Effector memory CD4-positive, alpha-beta T cell (primary cell): Measurements from ENCODE around the gene ERBB2.
A peak's percentile ranks its signal among the peaks of the same experiment; 100 is the strongest.

ENCODE experiments used
- DNase-seq, 3 donors: peaks; one replicate each; pipeline ENCODE4 v3.0.0-alpha.2; 2020
- H3K27ac ChIP-seq: 2 replicates; pipeline ENCODE4 v1.7.0; 2013; ENCODE audit warnings: mild to moderate bottlenecking, low read length, moderate library complexity; ENCODE audit not compliant: insufficient read depth, poor library complexity, severe bottlenecking
- H3K27me3 ChIP-seq: replicated peaks from 2 replicates; pipeline ENCODE4 v1.7.0; 2013; ENCODE audit warnings: mild to moderate bottlenecking, low read length; ENCODE audit not compliant: insufficient read depth, control insufficient read depth, poor library complexity, severe bottlenecking
- H3K36me3 ChIP-seq: 2 replicates; pipeline ENCODE4 v1.7.0; 2013; ENCODE audit warnings: mild to moderate bottlenecking, low read length, moderate library complexity; ENCODE audit not compliant: control insufficient read depth, insufficient read depth
- H3K4me1 ChIP-seq: 2 replicates; pipeline ENCODE4 v1.7.0; 2013; ENCODE audit warnings: low read length, mild to moderate bottlenecking; ENCODE audit not compliant: control insufficient read depth, insufficient read depth, poor library complexity, severe bottlenecking
- H3K4me3 ChIP-seq: 2 replicates; pipeline ENCODE4 v1.7.0; 2013; ENCODE audit warnings: low read length, low read depth, mild to moderate bottlenecking; ENCODE audit not compliant: insufficient read depth, poor library complexity, severe bottlenecking
- H3K9me3 ChIP-seq: 2 replicates; pipeline ENCODE4 v1.7.0; 2013; ENCODE audit warnings: mild to moderate bottlenecking, low read length, moderate library complexity; ENCODE audit not compliant: control insufficient read depth

The ERBB2 gene

GRCh38 chr17:39672522-39673334, 27.1 kb upstream of the ERBB2 start:
- H3K27me3 ChIP-seq, result peaks cover 12% of the 10 kb centered on the region
- peaks cover 26% of the 10 kb centered on the region for H3K4me1 ChIP-seq
- no peak for DNase-seq
- H3K27ac ChIP-seq, result no peak overlapping the region
- no peaks in the 10 kb centered on the region for H3K36me3 ChIP-seq
- H3K9me3 ChIP-seq, result no peaks in the 10 kb centered on the region
- no peak overlapping the region for H3K4me3 ChIP-seq

DNA sequence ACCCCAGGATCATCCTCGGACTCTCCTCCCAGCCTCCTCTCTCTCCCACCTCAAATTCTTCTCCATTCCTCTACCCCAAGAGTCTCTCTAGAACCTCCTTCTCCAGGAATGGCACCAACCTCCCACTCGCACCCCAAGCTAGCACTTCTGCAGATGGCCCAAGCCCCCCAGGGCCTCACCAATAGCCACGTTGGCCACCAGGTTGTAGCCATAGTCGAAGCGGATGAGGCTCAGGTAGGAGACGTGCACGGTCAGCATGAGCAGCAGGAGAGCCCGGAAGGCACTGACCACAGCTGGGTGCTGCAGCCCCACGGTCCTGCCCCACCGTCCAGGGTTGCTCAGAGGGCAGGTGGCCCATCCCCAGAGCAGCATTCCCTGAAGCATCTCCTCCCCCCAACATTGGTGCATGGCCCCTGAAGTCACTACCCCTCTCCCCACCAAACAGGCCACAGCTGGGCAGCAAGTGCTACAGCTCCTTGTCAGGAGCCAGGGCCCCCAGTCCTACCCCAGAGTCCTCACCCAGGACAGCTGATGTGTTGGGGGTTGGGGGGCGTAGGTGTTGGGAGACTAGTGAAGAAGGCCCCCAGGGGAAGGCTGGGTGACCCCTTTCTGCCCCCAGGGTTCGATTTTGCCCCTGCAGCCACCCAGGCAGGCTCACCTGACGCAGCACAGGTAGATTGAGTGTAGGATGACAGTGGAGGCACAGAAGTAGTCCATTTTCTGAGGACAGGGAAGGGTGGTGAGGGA, 26.4 kb upstream of the ERBB2 start:
- DNase-seq, result no peak
- Histone ChIP-seq H3K9me3 (no peaks in the 10 kb centered on the region), H3K4me3 (no peak overlapping the region), H3K27me3 (peaks cover 12% of the 10 kb centered on the region), H3K4me1 (peaks cover 19% of the 10 kb centered on the region), H3K27ac (no peak overlapping the region), H3K36me3 (no peaks in the 10 kb centered on the region)

GRCh38 chr17:39674179-39674578, 25.7 kb upstream of the ERBB2 start:
- no peaks in the 10 kb centered on the region for H3K9me3 ChIP-seq
- DNase-seq, result no peak
- peaks cover 19% of the 10 kb centered on the region for H3K4me1 ChIP-seq
- H3K27me3 ChIP-seq, result peaks cover 12% of the 10 kb centered on the region
- H3K27ac ChIP-seq, result no peak overlapping the region
- no peaks in the 10 kb centered on the region for H3K36me3 ChIP-seq
- no peak overlapping the region for H3K4me3 ChIP-seq

- H3K4me1 ChIP-seq, result peaks cover 25% of the 10 kb centered on the region
- peaks cover 6% of the 10 kb centered on the region for H3K27me3 ChIP-seq
Measured at GRCh38 chr17:39674702-39675389, 25.0 kb upstream of the ERBB2 start.

GRCh38 chr17:39675390-39676082, 24.3 kb upstream of the ERBB2 start:
- no peak overlapping the region for H3K4me3 ChIP-seq
- H3K9me3 ChIP-seq, result no peaks in the 10 kb centered on the region
- H3K4me1 ChIP-seq, result peaks cover 32% of the 10 kb centered on the region
- H3K36me3 ChIP-seq, result no peaks in the 10 kb centered on the region
- DNase-seq, result no peak
- H3K27me3 ChIP-seq, result peaks cover 6% of the 10 kb centered on the region
- peak overlapping the region; percentile 41 for H3K27ac ChIP-seq

More at GRCh38 chr17:39674702-39675389, 25.0 kb upstream of the ERBB2 start:
- DNase-seq, result no peak
- H3K27ac ChIP-seq, result no peak overlapping the region
- H3K9me3 ChIP-seq, result no peaks in the 10 kb centered on the region
- no peak overlapping the region for H3K4me3 ChIP-seq
- no peaks in the 10 kb centered on the region for H3K36me3 ChIP-seq

DNA sequence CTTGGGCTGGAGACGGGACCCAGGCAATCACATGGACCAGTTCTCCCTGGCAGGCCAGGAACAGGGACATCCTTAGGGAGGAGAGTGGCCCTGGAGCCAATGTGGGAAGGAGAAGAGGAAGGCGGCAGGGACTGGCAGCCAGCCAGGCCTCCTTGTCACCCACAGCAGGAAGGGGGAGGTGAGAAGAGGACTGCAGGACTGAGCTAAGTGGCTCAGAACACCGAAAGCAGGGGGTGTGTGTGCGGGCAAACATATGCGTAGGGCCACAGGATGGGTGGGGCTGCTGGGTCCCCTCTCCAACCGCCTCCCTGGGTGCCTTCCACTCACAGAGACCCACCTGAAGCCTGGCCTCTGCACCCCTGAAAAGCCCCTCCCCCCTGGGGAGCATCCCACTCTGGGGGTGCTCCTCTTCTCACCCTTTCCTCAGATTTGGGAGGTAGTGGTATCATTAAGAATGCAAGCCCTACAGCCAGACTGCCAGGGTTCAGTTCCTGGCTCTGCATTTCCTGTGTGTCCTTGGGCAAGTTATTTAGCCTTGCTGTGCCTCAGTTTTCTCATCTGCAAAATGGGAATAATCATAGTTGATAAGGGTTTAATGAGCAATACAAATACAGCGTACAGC, 23.6 kb upstream of the ERBB2 start:
- Histone ChIP-seq H3K36me3 (no peaks in the 10 kb centered on the region), H3K9me3 (no peaks in the 10 kb centered on the region), H3K27ac (peak overlapping the region; percentile 41), H3K27me3 (peaks cover 1% of the 10 kb centered on the region), H3K4me1 (peaks cover 33% of the 10 kb centered on the region), H3K4me3 (no peak overlapping the region)
- DNase-seq, result peak in 2 of 3 donors; percentile 17 to 27

DNA sequence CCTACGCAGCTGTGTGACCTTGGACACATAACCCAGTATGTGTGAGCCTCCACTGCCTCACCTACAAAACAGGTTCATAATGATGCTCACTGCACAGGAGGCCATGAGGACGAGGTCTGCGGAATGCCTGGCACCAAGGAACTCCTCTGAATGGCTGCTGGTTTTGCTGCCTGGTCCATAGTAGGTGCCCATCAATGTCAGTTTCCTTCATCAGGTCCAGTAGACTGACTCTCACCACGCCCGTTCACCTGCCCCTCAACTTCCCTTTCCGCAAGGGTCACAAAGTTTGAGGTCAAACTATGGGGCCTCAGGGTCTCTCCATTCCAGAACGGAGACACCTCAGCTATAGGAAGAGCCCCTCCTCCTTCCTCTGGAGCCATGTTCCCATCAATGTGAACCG, 22.8 kb upstream of the ERBB2 start:
- no peak for DNase-seq
- Histone ChIP-seq H3K27ac (no peak overlapping the region), H3K36me3 (no peaks in the 10 kb centered on the region), H3K4me3 (no peak overlapping the region), H3K27me3 (no peaks in the 10 kb centered on the region), H3K9me3 (no peaks in the 10 kb centered on the region), H3K4me1 (peaks cover 33% of the 10 kb centered on the region)

- DNase-seq, result no peak
- no peak overlapping the region for H3K27ac ChIP-seq
- no peak overlapping the region for H3K4me3 ChIP-seq
- peaks cover 33% of the 10 kb centered on the region for H3K4me1 ChIP-seq
- no peaks in the 10 kb centered on the region for H3K9me3 ChIP-seq
- no peaks in the 10 kb centered on the region for H3K36me3 ChIP-seq
- no peaks in the 10 kb centered on the region for H3K27me3 ChIP-seq
Measured at GRCh38 chr17:39677542-39678339, 22.1 kb upstream of the ERBB2 start.
